Loucy (cell line): ENCODE data around the gene IGSF8.

Experiments used
- H2AFZ ChIP-seq: fragments of 200-600 bp; sonication (generic); 2 replicates; pipeline ENCODE4 v1.6.0; 2016; ENCODE audit warnings: antibody characterized with exemption, mild to moderate bottlenecking, low read length, moderate library complexity
- H3F3A ChIP-seq: fragments of 200-600 bp; 2 replicates; pipeline ENCODE4 v1.6.0; 2016; ENCODE audit warnings: antibody characterized with exemption, low read depth, mild to moderate bottlenecking
- H3K27me3 ChIP-seq: fragments of 200-600 bp; sonication (generic); 2 replicates; pipeline ENCODE4 v1.6.1; 2014; ENCODE audit warnings: low read length, mild to moderate bottlenecking; ENCODE audit not compliant: insufficient read depth, poor library complexity, severe bottlenecking
- H3K36me3 ChIP-seq: fragments of 200-600 bp; sonication (generic); 2 replicates; pipeline ENCODE4 v1.6.1; 2016; ENCODE audit warnings: low read length; ENCODE audit not compliant: insufficient read depth
- H3K4me1 ChIP-seq: fragments of 200-600 bp; sonication (generic); 2 replicates; pipeline ENCODE4 v1.5.1; 2014; ENCODE audit warnings: low read length, mild to moderate bottlenecking; ENCODE audit not compliant: insufficient read depth, poor library complexity, severe bottlenecking
- H3K4me2 ChIP-seq: fragments of 200-600 bp; sonication (generic); 2 replicates; pipeline ENCODE4 v1.6.0; 2014; ENCODE audit warnings: antibody characterized with exemption, low read length, low read depth, mild to moderate bottlenecking; ENCODE audit not compliant: poor library complexity, severe bottlenecking
- H3K4me3 ChIP-seq: fragments of 200-600 bp; sonication (generic); 2 replicates; pipeline ENCODE4 v1.5.1; 2014; ENCODE audit warnings: low read length, mild to moderate bottlenecking, mixed read lengths; ENCODE audit not compliant: poor library complexity, severe bottlenecking
- H3K79me2 ChIP-seq: fragments of 200-600 bp; sonication (generic); 2 replicates; pipeline ENCODE4 v1.6.1; 2014; ENCODE audit warnings: low read length; ENCODE audit not compliant: insufficient read depth
- H3K9ac ChIP-seq: fragments of 200-600 bp; sonication (generic); 2 replicates; pipeline ENCODE4 v1.6.0; 2014; ENCODE audit warnings: mild to moderate bottlenecking, low read depth, low read length, moderate library complexity; ENCODE audit not compliant: poor library complexity, severe bottlenecking
- H3K9me2 ChIP-seq: fragments of 200-600 bp; sonication (generic); replicated peaks from 2 replicates; pipeline ENCODE4 v1.6.1; 2016; ENCODE audit warnings: low read depth, low read length, mixed read lengths
- H3K9me3 ChIP-seq: fragments of 200-600 bp; sonication (generic); 2 replicates; pipeline ENCODE4 v1.6.1; 2014; ENCODE audit warnings: mild to moderate bottlenecking, antibody characterized with exemption, low read length, low read depth; ENCODE audit not compliant: insufficient read depth
- H4K20me1 ChIP-seq: fragments of 200-600 bp; sonication (generic); 2 replicates; pipeline ENCODE4 v1.6.0; 2014; ENCODE audit warnings: antibody characterized with exemption, low read length, mild to moderate bottlenecking; ENCODE audit not compliant: insufficient read depth, poor library complexity, severe bottlenecking
- EZH2phosphoT487 ChIP-seq: fragments of 200-600 bp; IDR thresholded peaks from 2 replicates; pipeline ENCODE4 v1.6.1; 2018; ENCODE audit warnings: antibody characterized with exemption, mild to moderate bottlenecking, moderate library complexity, borderline replicate concordance
- TF ChIP-seq, protein P1 (sequence below): fragments of 200-600 bp; sonication (generic); conservative IDR thresholded peaks from 2 replicates; pipeline ENCODE4 v1.5.1; 2014; ENCODE audit warnings: mild to moderate bottlenecking, antibody characterized with exemption, low read length

The IGSF8 gene

DNA sequence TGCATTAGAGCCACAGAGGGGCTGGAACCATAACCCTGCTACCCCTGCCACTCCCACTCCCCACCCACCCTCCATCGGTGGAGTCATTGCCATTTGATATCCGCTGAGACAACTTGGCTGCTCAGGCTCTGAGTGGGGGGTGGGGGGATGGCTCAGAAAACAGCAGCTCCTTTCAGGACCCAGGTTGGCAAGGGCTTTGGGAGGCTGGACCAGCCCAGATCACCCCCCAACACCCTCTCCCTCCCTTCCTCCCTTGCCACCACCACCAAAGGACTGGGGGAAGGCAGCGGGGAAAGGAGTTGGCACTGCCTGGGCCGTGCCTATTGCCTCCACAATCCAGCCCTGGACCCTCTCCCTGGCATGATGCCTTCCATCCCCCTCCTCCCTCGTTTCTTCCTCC, 30.2 kb downstream of the IGSF8 start:
- Histone ChIP-seq H3K27me3 (peaks cover 9% of the 10 kb centered on the region), H3K9me3 (no peaks in the 10 kb centered on the region), H3K4me1 (peaks cover 6% of the 10 kb centered on the region), H2AFZ (no peak overlapping the region), H3K4me3 (no peak overlapping the region), H3K36me3 (no peaks in the 10 kb centered on the region), H3K9ac (no peak overlapping the region), H3F3A (no peaks in the 10 kb centered on the region), H3K9me2 (no peaks in the 10 kb centered on the region), H3K4me2 (no peak overlapping the region), H4K20me1 (no peaks in the 10 kb centered on the region), H3K79me2 (no peaks in the 10 kb centered on the region)
- no peak for TF ChIP-seq EZH2phosphoT487
- TF ChIP-seq, protein P1, sequence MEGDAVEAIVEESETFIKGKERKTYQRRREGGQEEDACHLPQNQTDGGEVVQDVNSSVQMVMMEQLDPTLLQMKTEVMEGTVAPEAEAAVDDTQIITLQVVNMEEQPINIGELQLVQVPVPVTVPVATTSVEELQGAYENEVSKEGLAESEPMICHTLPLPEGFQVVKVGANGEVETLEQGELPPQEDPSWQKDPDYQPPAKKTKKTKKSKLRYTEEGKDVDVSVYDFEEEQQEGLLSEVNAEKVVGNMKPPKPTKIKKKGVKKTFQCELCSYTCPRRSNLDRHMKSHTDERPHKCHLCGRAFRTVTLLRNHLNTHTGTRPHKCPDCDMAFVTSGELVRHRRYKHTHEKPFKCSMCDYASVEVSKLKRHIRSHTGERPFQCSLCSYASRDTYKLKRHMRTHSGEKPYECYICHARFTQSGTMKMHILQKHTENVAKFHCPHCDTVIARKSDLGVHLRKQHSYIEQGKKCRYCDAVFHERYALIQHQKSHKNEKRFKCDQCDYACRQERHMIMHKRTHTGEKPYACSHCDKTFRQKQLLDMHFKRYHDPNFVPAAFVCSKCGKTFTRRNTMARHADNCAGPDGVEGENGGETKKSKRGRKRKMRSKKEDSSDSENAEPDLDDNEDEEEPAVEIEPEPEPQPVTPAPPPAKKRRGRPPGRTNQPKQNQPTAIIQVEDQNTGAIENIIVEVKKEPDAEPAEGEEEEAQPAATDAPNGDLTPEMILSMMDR, result no peak

DNA sequence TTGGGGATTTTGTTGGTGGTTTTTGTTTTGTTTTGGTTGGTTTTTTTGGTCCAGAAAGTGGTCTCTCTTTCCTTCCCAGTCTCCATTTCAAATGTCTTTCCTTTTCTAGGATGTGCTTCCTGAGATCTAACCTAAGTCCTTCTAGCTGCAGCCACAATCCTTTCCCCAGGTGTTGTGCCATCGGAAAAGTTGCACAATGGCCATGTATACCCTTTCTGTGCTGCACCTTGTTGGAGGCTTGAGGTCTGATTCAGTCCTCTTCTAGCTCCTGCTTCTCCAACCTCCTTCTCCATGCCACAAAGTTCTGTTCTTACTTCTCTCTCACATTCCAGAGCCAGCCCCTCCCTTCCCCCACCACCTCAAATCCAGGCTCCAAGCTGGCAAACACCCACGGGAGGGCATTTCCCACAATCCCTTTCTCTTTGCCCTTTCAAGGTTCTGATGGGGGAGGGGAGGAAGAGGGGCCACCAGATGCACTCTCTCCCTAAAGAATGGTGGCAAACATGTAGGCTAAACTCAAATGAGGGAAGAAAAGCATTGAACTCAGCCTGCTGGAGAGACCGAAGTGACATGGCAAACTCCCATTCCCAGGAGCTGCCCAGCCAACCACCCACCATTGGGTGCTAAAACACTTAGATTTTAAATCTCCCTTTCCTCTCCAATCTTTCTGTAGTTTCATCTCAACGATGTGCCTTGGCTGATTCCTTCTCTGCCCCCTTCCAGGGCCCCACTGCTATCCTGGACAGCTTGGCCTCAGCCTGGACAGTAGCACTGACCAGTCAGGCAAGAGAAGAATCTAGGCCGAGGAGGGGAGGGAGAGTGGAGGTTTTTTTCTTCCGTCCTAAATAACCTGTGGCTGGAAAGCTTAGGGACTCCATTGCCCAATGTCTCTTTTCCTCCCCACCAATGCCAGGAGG, 31.3 kb downstream of the IGSF8 start:
- Histone ChIP-seq H3K4me2 (no peak overlapping the region), H3K27me3 (peaks cover 9% of the 10 kb centered on the region), H3K4me3 (no peak overlapping the region), H3K9me3 (no peaks in the 10 kb centered on the region), H3K4me1 (peaks cover 6% of the 10 kb centered on the region), H3K9me2 (no peaks in the 10 kb centered on the region), H3K36me3 (no peaks in the 10 kb centered on the region), H3K9ac (no peak overlapping the region), H3K79me2 (no peaks in the 10 kb centered on the region), H2AFZ (no peak overlapping the region), H4K20me1 (no peaks in the 10 kb centered on the region), H3F3A (no peaks in the 10 kb centered on the region)
- no peak for TF ChIP-seq EZH2phosphoT487
- TF ChIP-seq, protein P1, result no peak

DNA sequence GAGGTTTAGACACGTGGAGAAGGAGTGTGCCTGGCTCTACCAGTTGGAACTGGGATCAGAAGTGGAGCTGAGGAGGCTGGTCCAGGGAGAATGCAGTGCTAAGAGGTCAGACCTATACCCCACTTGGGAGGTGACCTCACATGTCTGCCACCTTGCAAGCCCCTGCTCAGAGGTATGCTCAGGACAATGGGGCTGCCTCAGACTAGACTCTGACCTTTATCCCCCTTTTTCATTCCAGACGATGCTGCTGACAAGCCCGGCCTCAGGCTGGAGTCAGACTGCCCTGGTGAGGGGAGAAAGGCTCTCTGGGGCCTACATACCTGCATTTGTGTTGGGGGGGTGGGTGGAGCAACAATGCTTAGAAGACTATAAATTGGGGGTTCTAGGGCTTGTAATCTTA, 33.7 kb downstream of the IGSF8 start:
- H3K4me1 ChIP-seq, result no peaks in the 10 kb centered on the region

More for the DNA sequence above, 33.7 kb downstream of the IGSF8 start:
- Histone ChIP-seq H3K27me3 (no peaks in the 10 kb centered on the region), H3K9me3 (no peaks in the 10 kb centered on the region), H3K9me2 (no peaks in the 10 kb centered on the region), H3K36me3 (no peaks in the 10 kb centered on the region), H4K20me1 (no peaks in the 10 kb centered on the region), H3K4me2 (no peak overlapping the region), H3K9ac (no peak overlapping the region), H2AFZ (no peak overlapping the region), H3F3A (no peaks in the 10 kb centered on the region), H3K4me3 (no peak overlapping the region), H3K79me2 (no peaks in the 10 kb centered on the region)
- TF ChIP-seq, protein P1, result no peak
- no peak for TF ChIP-seq EZH2phosphoT487
